ENCODE results near the gene PNPO. TPM values are rescaled to one million over a fixed set of nuclear protein-coding genes. Genes with fewer than 3 reads are reported as not detected.

The PNPO gene
- 46.6 and 47.6 TPM in 2 replicates for total RNA-seq

GRCh38 chr17:47941246-47942095, at the start of gene PNPO:
Gene PNPO (plus strand): TSS chr17:47941571. CDS start chr17:47941676, 105 bp downstream.

GRCh38 chr17:47895856-47896671, 45.3 kb upstream of the PNPO start, which contains the start of gene SP2:
Gene SP2 (plus strand): TSS chr17:47896236. CDS start chr17:47896287, 51 bp downstream.

GRCh38 chr17:47957591-47958490, 16.5 kb downstream of the PNPO start, which contains the start of gene PRR15L:
Gene PRR15L (minus strand): TSS chr17:47957883. CDS start chr17:47953234, 4,649 bp downstream.

GRCh38 chr17:47970725-47971499, 29.5 kb downstream of the PNPO start, which contains the start of gene CDK5RAP3:
Gene CDK5RAP3 (plus strand): TSS chr17:47971113. CDS start chr17:47971147, 34 bp downstream.

Other genes starting within 250 kb of the PNPO start
- 11.1 and 12.5 TPM in 2 replicates for gene TBKBP1, start 247.4 kb upstream of the PNPO start, total RNA-seq
- not detected in 2 replicates for gene TBX21, start 208.3 kb upstream of the PNPO start, total RNA-seq
- gene OSBPL7, start 119.8 kb upstream of the PNPO start, total RNA-seq = 6.8 and 9.5 TPM in 2 replicates
- 31.5 and 33.6 TPM in 2 replicates for gene MRPL10, start 110.0 kb upstream of the PNPO start, total RNA-seq
- 0.11 and 0.13 TPM in 2 replicates for gene LRRC46, start 109.9 kb upstream of the PNPO start, total RNA-seq
- 29.4 and 36.5 TPM in 2 replicates for gene SCRN2, start 100.3 kb upstream of the PNPO start, total RNA-seq
- 0.22 and 0.26 TPM in 2 replicates for gene SP6, start 90.4 kb upstream of the PNPO start, total RNA-seq
- 2.2 and 2.6 TPM in 2 replicates for gene SP2, start 45.3 kb upstream of the PNPO start, total RNA-seq
- gene PRR15L, start 16.3 kb downstream of the PNPO start, total RNA-seq = 0.11 TPM in 1 of 2 replicates, not detected in the other
- 51.1 and 55.5 TPM in 2 replicates for gene CDK5RAP3, start 29.5 kb downstream of the PNPO start, total RNA-seq
- gene COPZ2, start 96.2 kb downstream of the PNPO start, total RNA-seq = 174 and 180 TPM in 2 replicates
- gene NFE2L1, start 106.8 kb downstream of the PNPO start, total RNA-seq = 150 and 167 TPM in 2 replicates
- 52.4 and 53.0 TPM in 2 replicates for gene CBX1, start 159.9 kb downstream of the PNPO start, total RNA-seq
- gene SNX11, start 166.2 kb downstream of the PNPO start, total RNA-seq = 11.9 and 12.1 TPM in 2 replicates